GM23338 (cell line): ENCODE measurements around the gene DNAJC8.

Source experiments
- EZH2 ChIP-seq: fragments of 200-600 bp; sonication (generic); IDR thresholded peaks from one replicate; pipeline ENCODE4 v1.8.0; 2017; ENCODE audit warnings: antibody characterized with exemption, mild to moderate bottlenecking, low read depth; ENCODE audit not compliant: unreplicated experiment
- EZH2phosphoT487 ChIP-seq: fragments of 200-600 bp; sonication (generic); IDR thresholded peaks from one replicate; pipeline ENCODE4 v1.8.1; 2018; ENCODE audit warnings: antibody characterized with exemption; ENCODE audit not compliant: unreplicated experiment
- JUNB ChIP-seq: IDR thresholded peaks from one replicate; pipeline ENCODE4 v1.6.1; 2016; ENCODE audit warnings: antibody characterized with exemption; ENCODE audit not compliant: unreplicated experiment
- POLR2AphosphoS5 ChIP-seq: IDR thresholded peaks from 2 replicates; pipeline ENCODE4 v1.6.1; 2016; ENCODE audit warnings: antibody characterized with exemption, low read depth
- ZNF114 ChIP-seq: fragments of 250-450 bp; sonication (Bioruptor Pico); IDR thresholded peaks from 2 replicates; pipeline ENCODE4 v1.5.0; 2020; ENCODE audit warnings: mild to moderate bottlenecking, moderate library complexity
- TF ChIP-seq, protein P1 (sequence below), 2 experiments: fragments of 200-600 bp in 1 of 2; sonication (generic) in 1 of 2; conservative IDR thresholded peaks; 2 replicates each; pipeline versions ENCODE4 v1.5.1 to v1.6.1; 2016 to 2017; ENCODE audit warnings: antibody characterized with exemption in 2 of 2, low read depth in 2 of 2, mild to moderate bottlenecking in 2 of 2, moderate library complexity in 1 of 2
- TF ChIP-seq, protein P2 (sequence below): IDR thresholded peaks from one replicate; pipeline ENCODE4 v1.6.1; 2018; ENCODE audit warnings: antibody characterized with exemption; ENCODE audit not compliant: unreplicated experiment
- TF ChIP-seq, protein P3 (sequence below): IDR thresholded peaks from 2 replicates; pipeline ENCODE4 v1.6.1; 2016; ENCODE audit warnings: antibody characterized with exemption

DNA sequence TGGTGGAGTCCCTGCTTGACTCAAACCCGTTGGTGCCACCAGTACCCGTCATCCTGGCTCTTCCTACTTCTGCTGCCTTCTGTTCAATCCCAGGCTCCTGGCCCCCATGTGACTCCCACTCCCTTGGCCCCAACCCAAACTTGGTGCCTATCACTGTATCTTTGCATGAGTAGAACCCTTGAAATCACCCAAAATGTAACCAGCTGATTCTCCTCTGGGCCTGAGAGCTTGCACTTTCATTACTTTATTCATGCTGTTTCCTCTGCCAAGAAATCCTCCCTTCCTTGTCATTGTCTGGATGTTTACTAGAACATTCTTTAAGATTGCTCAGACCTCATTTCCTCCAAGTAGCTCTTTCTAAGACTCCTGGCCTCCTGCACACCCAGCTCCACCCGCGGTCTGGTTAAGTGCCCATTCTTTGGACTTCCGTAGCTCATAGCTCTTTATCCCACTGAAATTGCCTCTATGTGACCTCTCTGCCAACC, 72.0 kb downstream of the DNAJC8 start:
- TF ChIP-seq JUNB (no peak), EZH2 (no peak), POLR2AphosphoS5 (no peak), EZH2phosphoT487 (no peak), ZNF114 (CRISPR knock-in tag) (no peak)
- TF ChIP-seq, protein P1, sequence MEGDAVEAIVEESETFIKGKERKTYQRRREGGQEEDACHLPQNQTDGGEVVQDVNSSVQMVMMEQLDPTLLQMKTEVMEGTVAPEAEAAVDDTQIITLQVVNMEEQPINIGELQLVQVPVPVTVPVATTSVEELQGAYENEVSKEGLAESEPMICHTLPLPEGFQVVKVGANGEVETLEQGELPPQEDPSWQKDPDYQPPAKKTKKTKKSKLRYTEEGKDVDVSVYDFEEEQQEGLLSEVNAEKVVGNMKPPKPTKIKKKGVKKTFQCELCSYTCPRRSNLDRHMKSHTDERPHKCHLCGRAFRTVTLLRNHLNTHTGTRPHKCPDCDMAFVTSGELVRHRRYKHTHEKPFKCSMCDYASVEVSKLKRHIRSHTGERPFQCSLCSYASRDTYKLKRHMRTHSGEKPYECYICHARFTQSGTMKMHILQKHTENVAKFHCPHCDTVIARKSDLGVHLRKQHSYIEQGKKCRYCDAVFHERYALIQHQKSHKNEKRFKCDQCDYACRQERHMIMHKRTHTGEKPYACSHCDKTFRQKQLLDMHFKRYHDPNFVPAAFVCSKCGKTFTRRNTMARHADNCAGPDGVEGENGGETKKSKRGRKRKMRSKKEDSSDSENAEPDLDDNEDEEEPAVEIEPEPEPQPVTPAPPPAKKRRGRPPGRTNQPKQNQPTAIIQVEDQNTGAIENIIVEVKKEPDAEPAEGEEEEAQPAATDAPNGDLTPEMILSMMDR (conservative IDR thresholded peaks at IDR 0.05; ENCODE audit: low read depth in 2 of 2) = no peak
- TF ChIP-seq, protein P2, sequence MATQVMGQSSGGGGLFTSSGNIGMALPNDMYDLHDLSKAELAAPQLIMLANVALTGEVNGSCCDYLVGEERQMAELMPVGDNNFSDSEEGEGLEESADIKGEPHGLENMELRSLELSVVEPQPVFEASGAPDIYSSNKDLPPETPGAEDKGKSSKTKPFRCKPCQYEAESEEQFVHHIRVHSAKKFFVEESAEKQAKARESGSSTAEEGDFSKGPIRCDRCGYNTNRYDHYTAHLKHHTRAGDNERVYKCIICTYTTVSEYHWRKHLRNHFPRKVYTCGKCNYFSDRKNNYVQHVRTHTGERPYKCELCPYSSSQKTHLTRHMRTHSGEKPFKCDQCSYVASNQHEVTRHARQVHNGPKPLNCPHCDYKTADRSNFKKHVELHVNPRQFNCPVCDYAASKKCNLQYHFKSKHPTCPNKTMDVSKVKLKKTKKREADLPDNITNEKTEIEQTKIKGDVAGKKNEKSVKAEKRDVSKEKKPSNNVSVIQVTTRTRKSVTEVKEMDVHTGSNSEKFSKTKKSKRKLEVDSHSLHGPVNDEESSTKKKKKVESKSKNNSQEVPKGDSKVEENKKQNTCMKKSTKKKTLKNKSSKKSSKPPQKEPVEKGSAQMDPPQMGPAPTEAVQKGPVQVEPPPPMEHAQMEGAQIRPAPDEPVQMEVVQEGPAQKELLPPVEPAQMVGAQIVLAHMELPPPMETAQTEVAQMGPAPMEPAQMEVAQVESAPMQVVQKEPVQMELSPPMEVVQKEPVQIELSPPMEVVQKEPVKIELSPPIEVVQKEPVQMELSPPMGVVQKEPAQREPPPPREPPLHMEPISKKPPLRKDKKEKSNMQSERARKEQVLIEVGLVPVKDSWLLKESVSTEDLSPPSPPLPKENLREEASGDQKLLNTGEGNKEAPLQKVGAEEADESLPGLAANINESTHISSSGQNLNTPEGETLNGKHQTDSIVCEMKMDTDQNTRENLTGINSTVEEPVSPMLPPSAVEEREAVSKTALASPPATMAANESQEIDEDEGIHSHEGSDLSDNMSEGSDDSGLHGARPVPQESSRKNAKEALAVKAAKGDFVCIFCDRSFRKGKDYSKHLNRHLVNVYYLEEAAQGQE = no peak
- TF ChIP-seq, protein P3, sequence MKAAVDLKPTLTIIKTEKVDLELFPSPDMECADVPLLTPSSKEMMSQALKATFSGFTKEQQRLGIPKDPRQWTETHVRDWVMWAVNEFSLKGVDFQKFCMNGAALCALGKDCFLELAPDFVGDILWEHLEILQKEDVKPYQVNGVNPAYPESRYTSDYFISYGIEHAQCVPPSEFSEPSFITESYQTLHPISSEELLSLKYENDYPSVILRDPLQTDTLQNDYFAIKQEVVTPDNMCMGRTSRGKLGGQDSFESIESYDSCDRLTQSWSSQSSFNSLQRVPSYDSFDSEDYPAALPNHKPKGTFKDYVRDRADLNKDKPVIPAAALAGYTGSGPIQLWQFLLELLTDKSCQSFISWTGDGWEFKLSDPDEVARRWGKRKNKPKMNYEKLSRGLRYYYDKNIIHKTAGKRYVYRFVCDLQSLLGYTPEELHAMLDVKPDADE = no peak
